ENCODE measurements around the gene TMEM184A.
A peak's percentile ranks its signal among the peaks of the same experiment; 100 is the strongest.

Gene TMEM184A

GRCh38 chr7:1550005-1550845, 5.8 kb downstream of the TMEM184A start:
- no peak for DNase-seq

- DNase-seq = no peak
These were observed 6.5 kb downstream of the TMEM184A start for GRCh38 chr7:1549357-1550004.

DNA sequence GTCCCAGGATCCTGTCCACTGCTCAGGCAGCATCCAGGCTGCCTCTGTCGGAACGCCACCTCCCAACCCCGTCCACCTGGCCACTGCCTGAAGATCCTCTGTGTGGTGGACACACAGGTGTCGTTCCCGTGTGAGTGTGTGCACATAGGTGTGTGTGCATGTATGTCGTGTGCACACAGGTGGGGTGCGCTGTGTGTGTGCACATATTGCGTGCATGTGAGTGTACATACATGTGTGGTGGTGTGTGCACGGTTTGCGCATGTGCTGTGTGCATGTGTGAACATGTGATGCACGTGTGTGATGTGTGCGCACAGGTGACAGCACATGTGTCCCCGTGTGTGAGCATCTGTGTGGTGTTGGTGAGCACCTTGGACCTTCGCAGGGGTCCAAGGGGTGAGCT, 7.1 kb downstream of the TMEM184A start:
- no peak for DNase-seq

DNA sequence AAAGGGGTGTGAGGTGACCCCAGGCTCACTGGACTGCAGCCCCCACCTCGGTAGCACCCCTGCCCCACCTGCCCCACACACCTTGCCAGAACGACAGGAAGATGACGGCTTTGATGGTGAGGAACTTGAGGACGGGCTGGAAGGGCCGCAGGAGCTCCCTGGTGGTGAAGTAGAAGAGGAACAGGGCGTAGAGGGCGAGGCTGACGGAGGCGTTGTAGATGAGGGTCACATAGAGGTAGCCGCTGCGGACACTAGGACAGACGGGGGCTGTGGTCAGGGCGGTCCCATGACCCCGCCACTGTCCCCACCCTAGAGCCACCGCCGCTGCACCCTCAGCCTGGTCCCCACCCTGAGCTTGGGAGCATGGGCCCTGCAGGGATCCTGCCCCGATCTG, 7.6 kb downstream of the TMEM184A start:
- peak; percentile 95 for DNase-seq

DNA sequence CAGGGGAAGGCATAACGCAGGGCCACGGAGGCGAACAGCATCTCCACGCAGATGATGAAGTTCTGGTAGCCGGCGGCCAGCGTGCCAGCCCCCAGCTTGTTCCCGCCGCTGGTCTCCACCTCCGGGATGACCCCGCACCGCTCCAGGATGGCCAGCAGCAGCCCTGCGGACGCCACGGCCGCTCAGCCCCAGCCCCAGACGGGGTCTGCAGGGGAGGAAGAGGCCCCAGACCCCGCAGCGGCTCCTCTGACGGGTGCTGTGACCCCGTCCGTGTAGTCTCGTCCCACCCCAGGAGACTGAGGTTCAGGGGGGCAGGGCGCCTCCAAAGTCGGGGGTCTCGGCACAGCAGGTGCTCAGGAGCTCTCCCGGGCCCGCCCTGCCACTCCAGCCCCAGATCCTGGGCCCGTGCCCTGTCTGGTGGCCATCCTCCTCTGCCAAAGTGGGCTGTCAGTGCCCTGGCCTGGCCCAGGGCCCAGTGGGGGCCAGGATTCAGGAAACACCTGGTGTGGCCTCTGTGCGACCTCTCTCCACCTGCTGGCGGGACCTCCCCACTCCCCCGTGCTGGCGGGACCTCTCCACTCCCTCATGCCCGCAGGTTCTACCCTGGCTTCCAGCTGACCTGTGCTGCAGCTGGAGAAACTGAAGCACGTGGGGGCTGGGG, 8.1 kb downstream of the TMEM184A start:
- DNase-seq = no peak

DNA sequence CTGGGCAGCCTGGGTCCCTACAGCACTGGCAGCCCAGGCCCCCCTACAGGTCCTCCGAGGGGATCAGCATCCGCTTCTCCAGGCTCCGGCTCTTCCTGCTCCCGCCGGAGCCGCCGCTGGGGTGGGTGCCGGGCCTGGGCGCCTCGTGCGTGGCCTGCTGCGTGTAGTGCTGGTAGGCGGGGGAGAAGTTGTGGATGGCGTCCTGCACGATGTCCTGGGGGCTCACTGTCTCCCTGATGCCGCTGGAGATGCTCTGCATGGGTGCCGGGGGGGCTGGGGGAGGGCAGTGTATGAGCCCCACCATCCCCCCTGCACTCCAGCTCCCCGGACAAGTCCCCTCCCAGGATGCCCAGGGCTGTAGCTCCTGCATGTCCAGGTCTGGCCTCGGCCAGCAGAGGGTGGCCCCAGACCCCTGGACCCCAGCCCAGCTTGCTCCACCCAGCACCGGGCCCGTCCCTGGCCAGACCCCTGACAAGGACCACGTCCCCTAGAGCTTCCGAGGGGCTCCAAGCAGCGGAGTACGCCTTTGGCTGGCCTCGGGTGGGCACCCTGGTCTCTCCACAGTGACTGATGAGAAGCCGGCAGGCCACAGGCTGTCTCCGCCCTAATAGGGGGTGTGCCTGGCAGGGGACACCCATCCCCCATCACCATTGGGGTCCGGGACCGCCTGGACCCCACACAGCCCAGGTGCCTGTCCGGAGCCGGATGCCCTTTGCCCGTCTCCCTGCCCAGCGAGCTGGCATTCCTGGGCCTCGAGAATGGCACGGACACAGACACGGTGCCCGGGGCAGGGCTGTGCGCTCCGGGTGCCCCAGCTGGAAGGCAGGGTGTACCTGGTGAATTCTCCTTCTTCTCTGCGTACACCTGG, 8.9 kb downstream of the TMEM184A start:
- DNase-seq = no peak

GRCh38 chr7:1546274-1546908, 9.6 kb downstream of the TMEM184A start:
- no peak for DNase-seq

- DNase-seq = no peak
These were observed 10.4 kb downstream of the TMEM184A start for GRCh38 chr7:1545417-1546246.

DNA sequence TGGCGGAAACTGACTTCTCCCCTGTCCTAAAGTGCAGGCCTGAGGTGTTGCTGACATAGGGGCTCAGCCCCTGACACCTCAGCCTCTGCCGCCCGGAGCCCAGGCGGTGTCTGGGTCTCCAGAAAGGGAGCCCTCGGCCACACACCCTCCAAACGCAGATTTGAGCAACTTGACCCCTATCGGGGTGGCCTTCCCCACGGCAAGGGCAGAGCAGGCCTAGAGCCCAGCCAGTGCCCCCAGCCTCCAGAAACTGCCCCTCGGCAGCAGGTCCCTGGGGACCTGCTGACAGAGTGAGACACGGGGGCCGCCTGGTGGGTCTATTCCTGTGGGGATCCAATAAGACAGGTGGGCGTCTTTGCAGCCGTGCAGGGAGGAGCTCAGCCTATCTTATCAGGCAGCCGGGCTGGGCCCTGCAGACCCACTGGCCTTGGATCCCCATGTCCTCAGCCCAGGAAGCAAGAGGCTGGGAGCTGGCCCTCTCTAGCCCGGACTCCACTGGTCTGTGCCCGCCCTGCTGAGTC, 11.0 kb downstream of the TMEM184A start:
- DNase-seq = no peak

DNA sequence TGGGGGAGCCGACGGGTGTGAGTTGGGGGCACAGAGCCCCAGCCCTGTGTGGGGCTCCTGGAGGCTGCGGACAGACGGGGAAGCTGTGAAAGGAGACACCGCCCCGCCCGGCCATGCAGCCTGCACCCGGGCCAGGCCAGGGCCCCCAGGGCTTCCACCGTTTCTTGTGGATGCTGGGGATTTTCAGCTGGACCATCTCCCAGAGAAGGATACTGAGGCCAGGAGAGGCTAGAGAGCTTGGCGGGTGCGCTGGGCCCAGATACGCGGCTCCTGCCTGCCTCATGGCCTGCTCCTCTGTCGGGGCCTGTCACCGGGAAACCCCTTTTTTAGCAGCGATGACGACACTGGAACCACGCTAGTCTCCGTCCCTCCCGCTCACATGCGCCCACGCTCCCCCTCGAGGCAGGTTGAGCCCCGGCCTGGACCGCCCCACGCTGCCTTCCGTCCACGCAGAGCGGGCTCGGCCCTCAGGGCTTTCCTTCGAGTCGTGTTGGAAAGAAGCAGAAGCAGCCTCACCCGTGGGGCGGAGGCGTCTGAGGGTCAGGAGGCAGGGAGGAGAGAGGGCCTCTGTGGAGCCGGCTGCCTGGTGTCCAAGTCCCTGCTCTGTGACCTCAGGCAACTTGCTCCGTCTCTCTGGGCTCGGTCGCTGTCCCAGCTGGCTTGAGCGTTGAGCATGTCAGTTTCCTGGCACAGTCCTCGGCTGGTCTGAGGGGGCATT, 11.7 kb downstream of the TMEM184A start:
- no peak for DNase-seq

GRCh38 chr7:1543826-1544177, 12.2 kb downstream of the TMEM184A start:
- DNase-seq = no peak

GRCh38 chr7:1542841-1543747, 12.9 kb downstream of the TMEM184A start:
- DNase-seq = no peak

- DNase-seq = no peak
These were observed 13.7 kb downstream of the TMEM184A start for GRCh38 chr7:1542329-1542728.

- DNase-seq = no peak
These were observed 14.4 kb downstream of the TMEM184A start for GRCh38 chr7:1541431-1542162.

DNA sequence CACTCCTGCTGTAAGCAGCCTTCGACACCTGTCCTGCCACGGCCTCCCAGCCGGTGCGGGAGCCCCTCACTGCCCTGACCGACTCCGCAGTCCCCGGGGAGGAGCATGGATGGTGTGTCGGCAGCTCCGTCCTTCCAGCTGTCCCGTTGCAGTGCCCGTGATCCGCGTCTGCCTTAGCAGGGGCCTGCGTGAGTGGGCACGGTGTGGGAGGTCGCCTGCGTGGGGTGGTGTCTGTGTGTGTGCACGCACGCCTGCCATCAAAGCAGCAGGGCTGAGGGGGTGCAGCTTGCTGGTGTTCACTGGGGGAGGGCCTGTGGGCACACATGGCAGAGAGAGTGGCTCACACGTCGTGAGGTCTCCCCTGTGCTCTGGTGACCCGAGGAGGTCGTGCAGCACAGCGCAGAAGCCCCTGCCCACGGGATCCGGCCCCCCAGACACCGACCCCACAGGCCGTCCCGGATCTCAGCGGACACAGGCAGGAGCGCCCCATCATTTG, 15.2 kb downstream of the TMEM184A start:
- no peak for DNase-seq

- DNase-seq = no peak
These were observed 15.9 kb downstream of the TMEM184A start for GRCh38 chr7:1539882-1540775.

GRCh38 chr7:1539181-1539881, 16.7 kb downstream of the TMEM184A start:
- DNase-seq = no peak

Measured in RPMI8226 (cell line).